SH-SY5Y (cell line): ENCODE measurements around the gene COMMD7.

Source experiments
- GATA2 ChIP-seq: IDR thresholded peaks from 2 replicates; pipeline ENCODE4 v1.6.1; 2011; ENCODE audit warnings: mild to moderate bottlenecking, low read depth, low read length
- GATA3 ChIP-seq: IDR thresholded peaks from 2 replicates; pipeline ENCODE4 v1.6.1; 2011; ENCODE audit warnings: low read depth, mild to moderate bottlenecking, low read length, moderate library complexity

Gene COMMD7

DNA sequence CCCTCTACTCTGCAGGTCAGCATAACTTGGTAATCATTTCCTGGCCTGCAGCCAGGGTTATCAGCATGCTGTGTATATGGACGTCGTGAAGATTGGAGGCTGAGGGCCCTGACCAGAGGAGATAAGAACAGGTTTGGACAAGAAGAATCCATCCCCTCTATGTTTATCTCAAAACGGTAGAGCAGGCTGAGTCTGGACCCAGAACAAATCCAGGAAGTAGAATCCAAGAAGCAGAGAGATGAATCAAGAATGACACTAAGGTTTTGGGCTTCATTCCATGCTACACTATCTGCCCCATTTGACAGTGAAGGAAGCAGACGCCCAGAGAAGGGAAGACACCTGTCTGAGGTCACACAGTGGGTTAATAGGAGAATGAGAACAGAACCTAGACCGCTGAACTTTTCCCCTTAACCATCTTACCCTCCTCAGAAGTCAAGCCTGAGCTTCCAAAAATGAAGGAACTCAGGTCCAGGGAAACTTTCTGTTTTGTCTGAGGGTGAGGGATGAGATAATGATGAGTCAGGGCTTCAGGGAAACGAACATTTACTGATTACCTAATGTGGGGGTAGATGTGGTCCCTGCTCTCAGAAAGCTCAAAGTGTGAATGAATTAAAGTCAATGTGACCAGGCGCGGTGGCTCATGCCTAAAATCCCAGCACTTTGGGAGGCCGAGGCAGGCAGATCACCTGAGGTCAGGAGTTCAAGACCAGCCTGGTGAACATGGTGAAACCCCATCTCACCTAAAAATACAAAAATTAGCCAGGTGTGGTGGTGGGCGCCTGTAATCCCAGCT lies 9.4 kb upstream of the COMMD7 start:
- TF ChIP-seq GATA2: no peak
- TF ChIP-seq GATA3: no peak

DNA sequence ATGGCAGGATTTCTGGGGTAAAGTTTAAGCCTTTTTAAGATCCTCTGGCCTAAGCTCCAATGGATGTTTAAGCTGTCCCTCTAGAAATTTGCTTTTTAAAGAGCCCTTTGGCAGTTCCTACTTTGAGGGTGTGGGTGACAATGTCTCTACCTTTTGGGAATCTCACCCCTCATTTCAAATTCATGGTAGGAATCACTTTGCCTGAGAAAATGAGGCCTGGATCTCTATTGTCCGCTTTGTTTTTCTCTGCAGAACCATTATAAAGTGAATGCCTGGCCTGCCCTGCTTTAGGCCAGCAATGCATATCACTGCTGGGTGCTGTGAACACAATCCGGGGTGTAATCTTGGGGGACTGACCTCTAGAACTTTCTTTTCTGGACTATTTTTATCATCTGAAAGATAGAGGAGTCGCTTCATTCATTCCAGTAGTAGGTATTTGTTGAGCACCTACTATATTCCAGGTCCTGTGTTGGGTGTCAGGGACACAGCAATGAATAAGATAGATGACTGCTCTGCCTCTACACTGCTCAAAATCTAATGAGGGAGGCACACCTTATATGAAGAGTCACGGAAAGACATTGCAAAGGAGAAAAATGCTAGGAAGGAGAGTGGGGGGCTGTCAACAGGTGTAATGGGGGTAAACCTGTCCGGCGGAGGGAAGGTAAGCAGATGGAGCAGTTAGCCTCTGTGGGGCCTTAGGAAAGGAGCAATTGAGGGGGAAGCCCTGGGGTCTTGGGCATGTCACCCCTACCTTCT lies 8.6 kb upstream of the COMMD7 start:
- TF ChIP-seq GATA3 (no peak), GATA2 (no peak)

DNA sequence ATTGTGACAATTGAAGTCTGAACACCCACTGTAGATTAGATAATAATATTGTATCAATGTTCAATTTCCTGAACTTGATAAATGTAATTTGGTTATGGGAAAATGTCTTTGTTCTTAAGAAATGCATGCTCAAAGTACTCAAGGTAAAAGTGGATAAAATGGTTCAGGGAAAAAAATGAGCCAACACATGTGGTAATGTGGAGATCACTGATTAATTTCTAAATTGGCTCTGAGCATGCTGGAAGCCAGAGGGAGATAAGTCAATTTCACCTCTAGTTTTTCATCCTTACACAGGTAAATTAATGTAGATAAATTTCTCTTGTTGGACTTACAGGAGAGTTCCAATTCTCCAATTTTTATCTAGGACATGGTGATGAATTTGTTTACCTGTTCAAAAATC lies 8.0 kb upstream of the COMMD7 start:
- TF ChIP-seq GATA2 (no peak), GATA3 (no peak)

DNA sequence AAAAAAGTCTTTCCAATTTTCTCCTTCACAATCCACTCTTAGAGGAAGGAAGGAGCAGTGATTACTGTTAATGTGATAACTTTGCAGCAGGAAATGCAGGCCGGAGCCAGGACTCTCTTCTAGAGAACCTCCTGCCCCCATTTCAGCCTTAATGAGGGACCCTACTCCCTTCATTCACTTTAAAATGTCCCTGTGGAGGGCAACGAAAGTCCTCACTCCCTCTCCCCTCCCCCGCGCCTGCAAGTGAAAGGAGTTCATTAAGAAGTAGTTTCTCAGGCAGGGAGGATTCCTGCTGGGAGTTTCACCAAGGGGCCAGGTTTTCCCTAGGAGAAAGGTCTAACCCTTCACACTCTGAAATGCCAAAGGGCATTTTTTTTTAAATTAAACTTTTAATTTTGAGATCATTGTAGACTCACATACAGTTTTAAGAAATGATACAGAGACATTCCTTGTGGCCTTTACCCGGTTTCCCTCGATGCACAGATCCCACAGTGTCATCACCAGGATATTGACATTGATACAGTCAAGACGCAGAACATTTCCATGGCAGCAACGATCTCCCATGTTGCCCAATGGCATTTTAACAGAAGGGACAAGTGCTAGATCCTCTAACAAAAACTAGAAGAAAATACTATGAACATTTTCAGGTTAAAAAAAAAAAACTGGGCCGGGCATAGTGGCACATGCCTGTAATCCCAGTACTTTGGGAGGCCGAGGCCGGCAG lies 6.8 kb upstream of the COMMD7 start:
- TF ChIP-seq GATA2: no peak
- no peak for TF ChIP-seq GATA3

DNA sequence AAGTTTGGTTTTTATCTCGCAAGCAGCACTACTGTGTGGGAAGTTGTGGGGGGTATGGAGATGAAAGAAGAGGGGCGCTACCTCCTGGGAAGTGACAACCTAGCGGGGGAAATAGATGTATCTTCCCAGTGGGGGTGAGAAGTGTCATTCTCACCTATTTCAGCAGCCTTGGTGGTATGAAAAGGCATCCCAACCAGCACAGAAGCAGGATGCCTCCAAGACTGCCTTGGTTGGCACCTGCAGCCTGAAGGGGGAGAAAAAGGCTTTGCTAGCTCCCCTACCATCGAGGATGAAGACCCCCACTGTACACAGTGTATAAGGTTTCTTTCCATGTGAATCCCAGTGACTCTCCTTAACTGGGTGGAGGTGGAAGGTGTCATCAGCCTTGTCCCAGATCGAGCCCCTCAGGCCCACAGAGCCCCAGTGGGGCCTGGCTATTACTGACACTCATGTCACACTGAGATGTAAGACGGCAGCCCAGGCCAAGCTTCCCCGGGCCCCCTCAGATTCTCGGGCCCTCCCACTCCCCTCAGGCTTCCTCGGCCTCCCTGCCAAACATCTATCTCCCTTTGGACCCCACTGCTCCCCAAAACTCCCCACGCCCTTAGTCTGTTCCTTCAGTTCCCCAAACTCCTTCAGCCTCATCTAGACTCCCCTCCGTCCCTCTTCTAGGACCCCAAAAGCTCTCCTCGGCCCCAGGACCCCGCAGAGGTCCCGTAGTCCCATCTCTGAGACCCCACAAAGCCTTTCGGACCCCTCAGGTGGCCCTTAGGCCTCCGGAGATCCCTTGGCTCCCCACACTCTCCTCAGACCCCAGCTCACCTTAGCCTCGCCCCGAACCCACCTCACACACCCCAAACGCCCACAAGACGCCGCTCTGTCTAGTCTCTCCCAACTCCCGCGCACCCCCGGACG lies 688 bp downstream of the COMMD7 start:
- TF ChIP-seq GATA3 (no peak), GATA2 (no peak)

DNA sequence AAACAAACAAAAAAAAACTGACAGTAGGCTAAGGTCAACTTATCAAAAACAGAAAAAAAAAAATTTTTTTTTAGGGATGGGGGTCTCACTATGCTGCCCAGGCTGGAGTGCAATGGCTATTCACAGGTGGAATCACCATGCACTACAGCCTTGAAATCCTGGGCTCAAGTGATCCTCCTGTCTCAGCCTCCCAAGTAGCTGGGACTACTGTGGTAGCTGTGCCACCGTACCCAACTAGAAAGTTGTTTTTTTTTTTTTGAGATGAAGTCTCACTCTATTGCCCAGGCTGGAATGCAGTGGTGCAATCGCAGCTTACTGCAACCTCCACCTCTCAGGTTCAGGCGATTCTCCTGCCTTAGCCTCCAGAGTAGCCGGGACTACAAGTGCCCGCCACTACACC lies 2.1 kb downstream of the COMMD7 start:
- TF ChIP-seq GATA3 (no peak), GATA2 (no peak)

DNA sequence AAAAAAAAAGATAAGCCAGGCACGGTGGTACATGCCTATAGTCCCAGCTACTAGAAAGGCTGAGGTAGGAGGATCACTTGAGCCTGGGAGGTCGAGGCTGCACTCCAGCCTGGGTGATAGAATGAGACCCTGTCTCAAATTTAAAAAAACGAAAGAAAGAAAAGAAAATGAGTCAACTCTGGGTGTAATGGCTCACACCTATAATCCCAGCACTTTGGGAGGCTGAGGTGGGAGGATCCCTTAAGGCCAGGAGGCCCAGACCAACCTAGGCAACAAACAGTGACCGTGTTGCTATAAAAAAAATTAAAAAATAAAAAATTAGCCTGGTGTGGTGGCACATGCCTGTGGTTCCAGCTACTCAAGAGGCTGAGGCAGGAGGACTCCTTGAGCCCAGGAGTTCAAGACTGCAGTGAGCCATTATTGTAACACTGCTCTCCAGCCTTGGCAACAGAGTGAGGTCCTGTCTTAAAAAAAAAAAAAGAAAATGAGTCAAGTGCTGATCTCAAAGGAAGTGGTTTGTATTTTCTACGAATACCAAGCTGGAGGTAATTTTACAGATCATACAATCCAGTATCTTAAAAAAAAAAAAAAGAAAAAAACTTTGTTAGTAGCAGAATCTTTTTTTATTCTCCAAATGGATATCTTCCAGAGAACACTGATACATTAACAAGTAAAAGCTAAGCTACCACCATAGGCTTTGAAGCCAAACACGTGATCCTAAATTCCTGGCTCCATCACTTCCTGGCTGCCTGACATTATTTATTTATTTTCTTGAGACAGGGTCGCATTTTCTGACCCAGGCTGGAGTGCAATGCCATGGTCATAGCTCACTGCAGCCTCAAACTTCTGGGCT lies 5.7 kb downstream of the COMMD7 start:
- TF ChIP-seq GATA2 (no peak), GATA3 (no peak)

DNA sequence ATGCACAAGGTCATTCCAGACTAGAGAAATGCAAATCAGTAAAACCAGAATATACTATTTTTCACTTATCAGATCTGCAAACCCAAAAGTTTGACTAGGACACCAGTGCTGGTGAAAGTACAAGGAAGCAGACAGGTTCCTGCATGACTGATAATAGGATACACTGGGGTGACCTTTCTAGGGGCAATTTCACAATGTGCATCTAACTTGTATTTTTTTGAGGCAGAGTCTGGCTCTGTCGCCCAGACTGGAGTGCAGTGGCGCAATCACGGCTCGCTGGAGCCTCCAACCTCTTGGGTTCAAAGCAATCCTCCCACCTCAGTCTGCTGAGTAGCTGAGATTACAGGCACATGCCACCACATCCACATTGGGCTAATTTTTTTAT lies 11.4 kb downstream of the COMMD7 start:
- TF ChIP-seq GATA3 (no peak), GATA2 (no peak)

DNA sequence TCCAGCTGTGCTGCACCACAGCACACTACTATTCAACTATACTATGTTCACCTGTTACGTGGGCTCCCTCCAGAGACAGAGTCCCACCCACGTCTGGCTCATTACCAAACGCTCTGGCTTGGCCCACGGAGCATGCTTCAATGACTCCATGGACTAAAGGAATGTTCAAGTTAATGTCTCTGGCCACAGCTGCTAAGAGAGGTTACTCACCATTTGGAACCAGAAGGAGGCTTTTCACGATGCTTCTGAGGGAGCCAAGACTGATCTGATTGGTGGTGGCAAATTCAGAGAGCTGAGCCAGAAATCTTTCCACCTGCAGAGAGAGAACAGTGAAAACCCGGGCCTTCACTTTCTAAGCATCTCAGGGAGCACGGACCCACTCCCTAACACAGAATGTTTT lies 15.6 kb downstream of the COMMD7 start:
- no peak for TF ChIP-seq GATA3
- TF ChIP-seq GATA2: no peak

DNA sequence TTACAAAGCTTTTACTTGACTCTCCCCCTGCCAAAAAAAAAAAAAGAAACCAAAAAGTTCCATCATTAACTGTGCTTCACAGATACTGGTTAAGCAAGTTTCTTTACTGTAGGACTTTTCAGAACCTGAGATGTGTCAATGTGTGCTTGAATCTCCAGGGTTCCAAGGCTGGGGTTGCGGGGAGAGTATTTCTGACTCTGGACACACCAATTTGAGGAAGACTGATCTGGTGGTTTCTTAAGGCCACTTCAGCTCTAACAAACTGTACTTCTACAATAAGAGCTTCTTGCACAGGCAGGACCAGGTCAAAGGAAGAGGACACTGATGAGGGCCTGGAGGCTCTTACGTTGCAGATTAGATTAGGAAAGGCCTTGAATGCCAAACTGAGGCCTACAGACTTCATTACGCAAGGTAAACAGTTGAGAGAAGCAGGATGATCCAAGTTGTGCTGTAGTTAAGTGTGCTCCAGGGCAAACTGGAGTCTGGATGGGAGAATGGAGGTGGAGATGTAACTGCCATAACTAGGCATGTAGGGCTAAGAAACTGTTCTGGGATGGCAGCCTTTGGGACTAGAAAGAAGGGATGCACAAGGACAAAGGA lies 24.4 kb downstream of the COMMD7 start:
- no peak for TF ChIP-seq GATA3
- TF ChIP-seq GATA2: no peak

DNA sequence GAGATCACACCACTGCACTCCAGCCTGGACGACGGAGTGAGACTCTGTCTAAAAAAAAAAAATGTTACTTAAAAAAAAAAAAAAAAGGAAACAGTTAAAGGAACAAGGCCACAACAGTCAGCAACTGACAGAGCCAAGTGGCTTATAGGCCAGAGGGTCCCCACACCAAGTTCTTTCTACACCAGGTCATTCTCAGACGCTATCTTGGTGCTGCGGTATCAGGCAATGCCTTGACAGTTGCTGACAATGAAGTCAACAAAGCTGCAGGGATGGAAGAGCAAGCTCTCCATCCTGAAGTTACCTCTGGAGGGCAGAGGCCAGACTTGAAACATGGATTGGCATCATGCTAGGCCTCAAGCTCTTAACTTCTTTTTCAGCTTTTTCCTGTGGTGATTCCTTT lies 31.9 kb downstream of the COMMD7 start:
- TF ChIP-seq GATA2: no peak
- TF ChIP-seq GATA3: no peak

DNA sequence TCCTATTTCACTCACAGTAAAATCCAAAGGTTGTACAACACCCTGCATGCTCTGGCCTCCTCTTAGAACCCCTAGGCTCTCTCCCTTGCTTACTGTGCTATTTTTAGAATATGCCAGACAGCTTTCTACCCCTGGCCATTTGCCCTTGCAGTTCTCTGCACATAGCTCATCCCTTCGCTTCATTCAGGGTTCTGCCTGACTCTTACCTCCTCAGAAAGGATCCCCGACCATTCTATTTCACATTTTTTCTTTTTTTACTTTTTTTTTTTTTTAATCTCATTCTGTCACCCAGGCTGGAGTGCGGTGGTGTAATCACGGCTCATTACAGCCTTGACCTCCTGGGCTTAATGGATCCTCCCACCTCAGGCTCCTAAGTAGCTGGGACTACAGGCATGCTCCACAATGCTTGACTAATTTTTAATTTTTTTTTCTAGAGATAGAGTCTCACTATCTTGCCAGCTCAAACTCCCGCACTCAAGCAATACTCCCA lies 33.6 kb downstream of the COMMD7 start:
- TF ChIP-seq GATA3 (no peak), GATA2 (no peak)
